ENCODE data around the gene TEX22.

The TEX22 gene

DNA sequence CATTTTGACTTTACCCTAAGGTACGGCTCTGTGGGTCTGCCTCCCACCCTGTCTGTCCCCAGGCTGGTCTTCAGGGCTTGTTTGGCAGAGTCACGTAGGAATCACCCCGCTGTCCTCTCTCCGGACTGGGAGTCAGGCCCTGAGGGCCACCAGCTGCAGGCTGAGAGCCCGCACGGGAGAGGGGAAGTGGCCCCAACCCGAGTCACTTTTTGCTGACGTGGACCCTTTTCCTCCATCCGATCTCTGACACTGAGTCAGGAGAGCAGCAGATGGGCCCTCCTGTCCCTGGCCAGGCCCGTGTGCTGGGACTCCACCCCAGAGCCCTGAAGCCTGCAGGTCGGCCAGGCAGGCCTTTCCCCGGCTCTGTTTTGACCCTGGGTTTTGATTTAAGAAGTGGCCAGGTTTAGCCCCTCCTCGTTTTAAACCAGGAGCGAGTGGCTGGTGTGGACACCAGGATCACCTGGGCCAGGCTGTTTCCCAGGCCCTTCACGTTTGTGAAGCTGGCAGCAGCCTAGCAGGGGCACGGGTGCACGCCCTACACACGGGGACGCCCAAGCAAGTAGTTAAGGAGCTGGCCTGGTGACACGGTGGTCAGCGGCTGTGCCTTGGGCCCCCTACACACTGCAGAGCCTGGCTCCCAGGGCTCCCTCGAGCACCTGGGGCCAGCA lies 12.5 kb upstream of the TEX22 start:
- no peak for DNase-seq

DNA sequence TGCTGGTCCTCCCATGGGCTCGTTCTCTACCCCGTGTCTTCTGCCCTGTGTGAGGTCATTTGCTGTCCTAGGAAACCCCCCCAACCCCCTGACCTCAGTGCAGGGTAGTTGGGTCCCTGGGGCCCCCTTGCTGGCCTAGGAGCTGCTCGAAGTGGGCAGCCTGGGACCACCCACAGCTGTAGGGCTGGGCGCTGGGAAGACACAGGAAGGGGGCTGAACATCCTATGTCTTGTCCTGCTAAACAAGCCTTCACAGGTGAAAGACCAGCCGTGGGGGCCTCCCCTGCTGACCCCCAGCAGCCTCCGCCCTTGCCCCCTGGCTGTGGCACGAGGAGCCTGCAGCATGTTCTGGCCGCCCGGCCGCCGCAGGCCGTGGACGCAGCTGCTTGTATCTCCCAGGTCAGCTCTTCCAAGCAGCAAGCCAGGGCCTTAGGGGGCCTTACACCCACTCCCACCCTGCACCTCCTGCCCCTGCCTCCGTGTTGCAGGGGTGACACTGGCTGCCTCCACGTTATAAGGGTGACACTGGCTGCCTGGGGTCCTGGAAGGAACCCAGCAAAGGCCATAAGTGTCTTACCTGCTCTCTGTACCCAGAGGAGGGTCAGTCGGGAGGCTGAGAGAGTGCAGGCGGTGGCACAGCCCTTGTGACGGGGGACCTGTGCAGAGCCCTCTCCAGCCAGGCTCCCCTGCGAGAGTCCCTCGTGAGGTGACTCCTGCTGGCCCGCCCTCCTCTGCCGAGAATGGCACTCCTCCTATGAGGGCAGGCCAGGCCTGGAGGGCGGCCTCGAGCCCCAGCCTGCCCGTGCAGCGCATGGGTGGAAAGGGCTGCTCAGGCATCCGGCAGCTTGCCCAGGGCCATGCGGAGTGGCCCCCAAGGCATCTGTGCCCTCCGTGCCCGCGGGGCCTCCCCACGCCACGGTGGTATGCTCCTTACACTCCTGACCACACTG lies 11.5 kb upstream of the TEX22 start:
- DNase-seq: no peak

DNA sequence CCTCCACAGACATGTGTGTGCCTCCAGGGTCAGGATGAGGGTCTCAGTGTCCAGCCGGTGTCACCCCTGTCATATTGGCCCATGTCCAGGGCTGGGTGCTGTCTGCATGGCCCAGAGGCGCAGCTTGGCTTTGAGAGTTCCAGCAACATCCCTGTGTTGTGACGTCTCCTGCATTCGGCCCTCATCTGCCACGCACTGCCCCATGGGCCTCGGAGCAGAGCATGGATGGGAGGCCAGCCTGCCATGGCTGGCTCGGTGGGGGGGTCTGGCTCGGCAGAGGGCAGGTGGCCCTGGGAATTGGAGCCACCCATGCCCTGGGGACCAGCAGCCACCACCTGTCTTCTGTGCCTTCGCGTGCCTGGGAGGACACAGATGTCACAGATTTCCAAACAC lies 10.8 kb upstream of the TEX22 start:
- no peak for DNase-seq

DNA sequence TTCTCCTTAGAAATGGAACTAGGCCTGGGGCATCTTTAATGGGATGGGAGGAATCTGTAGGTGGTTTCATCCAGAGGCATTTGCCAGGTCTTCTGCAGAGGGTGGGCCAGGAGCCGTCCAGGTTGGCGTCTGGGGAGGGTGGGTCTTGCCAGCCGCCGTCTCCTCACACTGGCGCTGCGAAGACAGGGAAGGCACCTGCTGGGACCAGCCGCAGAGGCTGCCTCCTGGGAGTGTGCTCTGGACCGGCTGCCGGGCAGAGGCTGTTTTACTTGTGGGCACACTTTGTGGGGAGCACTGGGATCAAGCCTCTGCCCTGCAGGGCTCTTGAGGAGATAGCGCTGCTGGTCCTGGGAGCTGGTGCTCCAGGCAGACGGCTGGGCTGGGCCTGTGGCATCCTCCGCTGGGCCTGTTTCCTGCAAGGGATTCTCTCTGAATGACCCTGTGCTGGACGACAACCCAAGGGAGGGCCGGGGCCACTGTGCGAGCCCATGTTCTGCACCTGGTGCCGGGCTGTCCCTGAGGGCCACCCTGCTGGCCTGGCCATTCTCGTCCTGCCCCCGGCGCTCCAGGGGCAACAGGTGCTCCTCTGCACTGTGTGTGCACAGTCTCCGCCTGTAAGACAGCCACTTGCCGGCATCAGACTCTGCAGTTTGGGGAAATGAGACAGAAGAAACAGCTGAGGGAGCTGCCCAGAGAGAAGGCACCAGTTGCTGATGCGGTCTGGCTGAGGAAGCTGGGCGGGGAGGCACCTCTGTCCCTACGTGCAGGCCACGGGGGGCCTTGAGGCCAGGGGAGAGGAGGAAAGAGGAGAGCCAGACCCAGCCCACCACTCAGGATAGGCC lies 10.0 kb upstream of the TEX22 start:
- DNase-seq: no peak

DNA sequence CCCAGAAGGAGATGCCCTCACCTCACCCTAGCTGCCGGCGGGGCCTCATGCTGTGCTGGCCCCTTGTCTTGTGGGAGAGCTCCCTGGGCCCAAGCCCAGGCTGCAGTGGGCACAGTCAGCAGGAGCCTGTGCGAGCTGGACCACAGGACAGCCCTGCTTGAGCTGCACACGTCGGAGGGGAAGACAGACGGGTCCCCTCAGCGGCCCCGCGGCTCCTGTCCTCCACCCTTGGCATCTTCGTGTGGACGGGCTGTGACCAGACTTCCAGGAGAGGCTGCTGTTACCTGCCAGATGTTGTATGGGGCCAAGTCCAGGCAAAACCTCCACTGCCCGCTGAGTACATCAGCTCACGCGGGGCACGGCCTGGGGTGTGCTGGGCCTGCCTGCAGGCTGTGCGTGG lies 9.4 kb upstream of the TEX22 start:
- no peak for DNase-seq

DNA sequence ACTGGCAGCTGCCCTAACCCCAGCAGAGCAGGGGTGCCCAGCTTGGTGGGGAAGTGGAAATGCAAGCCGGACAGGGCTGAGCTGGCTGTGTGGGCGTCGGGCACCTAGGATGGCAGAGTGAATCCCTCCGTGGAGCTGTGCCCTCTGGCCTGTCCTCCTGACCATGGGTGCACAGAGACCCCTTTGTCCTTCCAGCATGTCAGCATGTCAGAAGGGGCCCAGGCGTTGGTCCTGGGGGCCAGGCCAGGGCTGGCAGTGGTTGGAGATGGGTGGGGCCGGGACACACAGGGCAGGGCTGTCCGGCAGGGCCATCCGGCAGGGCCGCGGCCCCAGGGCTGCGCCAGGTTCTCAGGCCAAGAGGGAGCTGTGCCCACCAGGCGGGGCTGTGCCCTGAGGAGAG lies 8.8 kb upstream of the TEX22 start:
- no peak for DNase-seq

DNA sequence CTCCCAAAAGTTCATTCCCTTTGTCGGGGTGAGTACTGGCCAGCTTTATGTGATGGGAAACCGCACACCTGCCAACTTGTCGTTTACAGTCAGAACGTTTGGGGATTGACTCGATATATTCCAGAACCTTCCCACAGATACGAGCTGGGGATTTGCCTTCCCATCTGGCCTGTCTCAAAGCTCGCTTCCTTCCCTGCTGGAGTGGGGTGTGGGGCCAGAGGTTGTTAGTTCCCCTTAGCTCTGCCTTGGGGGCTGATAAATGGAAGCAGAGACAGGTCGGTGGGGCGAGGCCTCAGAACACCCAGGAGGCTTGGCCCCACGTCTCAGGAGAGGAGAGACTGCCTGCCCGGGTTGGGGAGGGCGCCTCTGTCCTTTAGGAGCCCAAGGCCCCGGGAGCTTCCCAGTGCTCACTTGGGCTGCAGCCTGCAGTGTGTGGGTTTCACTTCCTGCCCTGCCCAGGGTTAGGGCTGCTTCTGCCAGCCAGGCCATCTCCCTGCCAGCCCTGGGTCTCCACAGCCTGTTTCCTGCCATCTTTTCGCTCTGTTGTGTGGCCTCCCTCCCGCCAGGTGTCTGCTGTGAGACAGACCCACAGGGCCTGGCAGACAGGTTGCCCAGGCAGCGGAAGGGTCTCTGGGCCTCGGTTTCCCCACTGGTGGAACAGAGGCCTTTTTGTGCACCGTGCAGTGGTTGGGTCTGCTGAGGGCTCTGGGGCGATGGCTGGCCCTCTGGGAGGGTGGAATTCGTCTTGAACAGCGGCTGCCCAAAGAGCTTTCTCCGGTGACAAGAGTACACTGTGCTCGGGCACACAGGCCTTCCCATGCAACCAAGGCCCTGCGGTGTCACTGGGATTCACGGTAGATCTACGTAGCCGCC lies 8.1 kb upstream of the TEX22 start:
- DNase-seq: no peak

DNA sequence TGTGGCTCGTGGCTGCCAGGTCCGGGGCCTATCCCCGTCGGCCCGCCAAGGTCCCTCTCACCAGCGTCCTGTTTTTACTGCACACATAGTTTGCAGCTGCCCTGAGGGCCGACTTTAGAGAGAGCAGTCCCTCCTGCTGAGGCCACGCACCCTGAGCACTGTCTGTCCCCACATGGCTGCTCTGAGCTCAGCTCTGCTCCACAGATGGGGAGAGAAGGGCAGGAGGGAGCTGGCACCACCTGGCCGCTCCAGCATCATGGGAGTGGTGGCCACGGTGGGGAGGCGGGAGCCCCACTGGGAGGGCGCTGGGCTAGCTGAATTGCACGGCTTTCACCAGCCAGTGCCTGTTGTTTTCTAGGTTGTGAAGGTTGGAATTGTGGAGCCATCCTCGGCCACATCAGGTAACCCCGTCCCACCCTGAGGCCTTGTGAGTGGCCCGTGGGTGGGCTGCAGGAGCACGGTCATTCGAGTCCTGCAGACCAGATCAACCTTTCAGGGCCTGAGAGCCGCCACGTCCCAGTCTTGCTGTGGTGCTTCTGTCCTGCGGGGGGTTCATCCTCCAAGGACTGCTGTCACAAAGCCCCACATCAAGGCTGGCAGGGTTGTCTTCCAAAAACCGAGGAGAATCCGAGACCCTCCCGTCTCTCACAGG lies 7.4 kb upstream of the TEX22 start:
- DNase-seq: no peak

DNA sequence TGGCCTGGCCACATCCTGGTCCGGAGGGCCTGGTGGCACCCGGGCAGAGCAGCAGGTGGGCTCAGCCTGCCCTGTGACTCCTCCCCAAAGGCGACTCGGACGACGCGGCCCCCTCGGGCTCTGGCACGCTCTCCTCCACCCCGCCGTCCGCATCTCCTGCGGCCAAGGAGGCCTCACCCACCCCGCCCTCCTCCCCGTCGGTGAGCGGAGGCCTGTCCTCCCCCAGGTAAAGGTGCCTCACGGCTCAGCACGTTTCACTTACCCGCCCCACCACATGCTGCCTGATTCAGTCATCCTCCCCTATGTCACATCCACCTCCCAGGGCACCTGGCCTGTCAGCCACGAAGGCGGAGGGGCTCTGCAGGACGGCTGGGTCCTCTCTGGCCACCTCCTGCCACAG lies 6.8 kb upstream of the TEX22 start:
- no peak for DNase-seq

DNA sequence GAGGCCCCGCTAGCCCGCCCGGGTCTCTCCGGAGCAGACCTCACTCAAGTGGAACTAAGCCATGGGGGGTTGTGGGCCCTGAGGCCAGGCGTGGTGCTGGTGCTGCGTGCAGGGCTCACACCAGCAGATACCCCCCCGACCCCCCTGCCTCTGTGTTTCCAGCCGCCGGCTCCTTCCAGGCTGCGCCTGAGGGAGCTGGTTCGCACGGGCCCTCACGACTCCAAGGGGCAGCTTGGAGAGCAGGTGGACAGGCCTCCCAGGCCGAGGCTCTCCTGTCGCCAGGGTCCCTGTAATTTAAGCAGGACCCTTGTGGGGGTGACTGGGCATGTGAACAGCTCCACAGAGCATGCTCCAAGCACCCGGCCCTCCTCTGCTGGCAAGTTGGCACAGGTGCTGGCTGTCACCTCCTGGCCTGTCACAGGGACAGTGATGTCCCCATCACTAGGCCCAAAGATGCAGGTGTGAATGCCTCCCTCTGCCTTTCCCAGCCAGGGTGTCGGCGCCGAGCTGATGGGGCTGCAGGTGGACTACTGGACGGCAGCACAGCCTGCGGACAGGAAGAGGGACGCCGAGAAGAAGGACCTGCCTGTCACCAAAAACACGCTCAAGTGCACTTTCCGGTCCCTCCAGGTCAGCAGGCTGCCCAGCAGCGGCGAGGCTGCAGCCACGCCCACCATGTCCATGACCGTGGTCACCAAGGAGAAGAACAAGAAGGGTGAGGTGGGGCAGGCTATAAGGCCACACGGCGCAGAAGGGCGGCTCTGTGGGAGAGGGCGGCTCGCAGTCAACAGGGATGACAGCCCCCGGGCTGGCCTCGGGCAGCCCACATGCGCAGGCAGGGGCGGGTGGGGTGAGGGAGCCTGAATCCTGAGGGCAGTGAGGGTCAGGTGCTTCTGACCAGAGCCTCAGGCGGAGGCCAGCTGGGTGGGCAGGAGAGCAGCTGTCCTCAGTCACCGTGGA lies 5.9 kb upstream of the TEX22 start:
- DNase-seq: no peak

DNA sequence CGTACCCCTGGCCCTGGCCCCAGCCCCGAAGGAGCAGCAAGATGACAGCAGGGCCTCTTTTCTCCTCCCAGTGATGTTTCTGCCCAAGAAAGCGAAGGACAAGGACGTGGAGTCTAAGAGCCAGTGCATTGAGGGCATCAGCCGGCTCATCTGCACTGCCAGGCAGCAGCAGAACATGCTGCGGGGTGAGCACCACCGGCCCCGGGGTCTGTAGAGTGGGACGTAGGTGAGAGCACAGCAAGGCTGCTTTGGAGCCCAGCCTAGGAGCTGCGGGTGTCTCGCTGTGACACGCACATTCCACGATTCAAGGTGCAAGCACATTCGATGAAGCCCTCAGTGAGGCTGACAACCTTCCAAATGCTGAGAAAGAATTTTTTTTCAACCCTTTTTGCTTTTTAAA lies 5.2 kb upstream of the TEX22 start:
- no peak for DNase-seq

DNA sequence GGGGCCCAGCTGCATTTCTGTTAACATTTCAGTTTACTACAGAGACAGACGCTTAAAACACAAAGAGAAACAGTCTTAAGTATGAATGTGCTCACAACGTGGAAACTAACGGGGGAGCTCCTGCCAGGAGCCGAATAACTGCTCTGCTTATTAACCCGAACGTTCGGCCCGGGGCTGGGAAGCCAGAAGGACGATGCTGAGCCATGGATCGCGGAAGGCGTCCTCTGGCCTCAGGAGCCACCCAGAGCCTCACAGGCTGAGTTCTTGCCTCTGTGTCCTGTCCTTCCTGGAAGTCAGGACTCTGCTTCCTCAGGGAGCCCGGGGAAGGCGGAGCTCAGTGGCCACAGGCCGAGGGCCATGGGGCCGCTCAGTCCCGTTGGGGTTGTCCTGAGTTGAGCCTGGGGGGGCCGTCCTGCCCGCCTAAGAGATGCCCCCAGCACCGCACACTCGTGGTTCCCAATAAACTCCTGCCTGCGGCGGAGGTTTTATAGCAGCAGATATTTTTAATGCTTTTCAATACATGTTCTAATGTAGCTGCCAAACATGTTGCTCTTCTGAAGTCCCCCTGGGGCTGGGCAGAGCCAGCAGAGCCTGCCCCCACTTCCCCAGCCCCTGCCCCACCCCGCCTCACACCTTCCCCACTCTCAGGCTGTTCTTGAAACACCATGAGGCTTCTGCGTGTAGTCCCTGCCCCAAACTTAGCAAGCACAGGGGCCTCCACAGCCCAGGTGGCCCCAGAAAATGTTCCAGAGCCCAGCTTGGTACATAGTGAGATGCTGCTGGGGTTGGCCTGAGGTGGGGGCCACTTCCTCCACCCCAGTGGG lies 3.4 kb upstream of the TEX22 start:
- no peak for DNase-seq

DNA sequence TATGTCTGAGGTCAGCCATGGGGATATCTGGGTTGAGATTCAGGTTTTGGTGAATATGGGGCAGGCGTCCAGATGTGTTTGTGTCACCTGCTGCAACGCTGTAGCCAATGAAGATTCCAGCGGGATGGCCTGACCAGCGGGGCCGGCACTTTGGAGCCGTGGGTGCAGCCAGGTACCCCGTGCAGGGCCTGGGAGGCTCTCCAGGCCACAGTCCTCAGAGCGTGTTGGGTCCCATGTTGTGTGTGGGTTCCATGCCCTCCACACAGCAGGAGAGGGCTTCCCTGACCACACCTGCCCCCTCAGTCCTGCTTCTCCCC lies 2.8 kb upstream of the TEX22 start:
- no peak for DNase-seq

DNA sequence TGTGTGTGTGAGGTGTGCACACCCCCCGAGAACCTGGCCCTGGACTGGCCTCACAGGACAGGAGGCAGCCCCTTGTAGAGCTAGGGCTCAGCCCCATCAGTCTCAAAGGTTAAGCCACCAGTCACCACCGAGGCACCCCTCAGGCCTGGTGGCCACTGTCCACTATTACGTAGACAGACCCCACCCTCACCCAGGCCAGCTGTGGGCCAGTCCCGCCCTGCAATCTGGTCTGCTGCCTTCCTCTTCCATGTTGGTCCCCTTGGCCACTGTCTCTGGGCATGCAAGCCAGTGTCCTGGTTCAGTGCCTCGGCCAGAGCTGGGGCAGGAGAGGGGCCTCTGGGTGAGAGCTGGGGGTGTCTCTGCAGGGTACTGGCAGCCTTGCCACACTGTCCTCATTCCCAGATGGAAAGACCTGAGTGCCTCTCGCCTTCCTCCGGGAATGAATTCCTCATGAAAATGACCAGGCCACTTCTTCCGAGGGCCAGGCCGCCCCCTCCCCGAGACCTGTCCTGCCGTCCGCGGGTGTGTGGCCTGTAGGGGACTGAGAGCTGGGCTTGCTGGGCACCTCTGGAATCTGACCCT lies 897 bp upstream of the TEX22 start:
- no peak for DNase-seq

DNA sequence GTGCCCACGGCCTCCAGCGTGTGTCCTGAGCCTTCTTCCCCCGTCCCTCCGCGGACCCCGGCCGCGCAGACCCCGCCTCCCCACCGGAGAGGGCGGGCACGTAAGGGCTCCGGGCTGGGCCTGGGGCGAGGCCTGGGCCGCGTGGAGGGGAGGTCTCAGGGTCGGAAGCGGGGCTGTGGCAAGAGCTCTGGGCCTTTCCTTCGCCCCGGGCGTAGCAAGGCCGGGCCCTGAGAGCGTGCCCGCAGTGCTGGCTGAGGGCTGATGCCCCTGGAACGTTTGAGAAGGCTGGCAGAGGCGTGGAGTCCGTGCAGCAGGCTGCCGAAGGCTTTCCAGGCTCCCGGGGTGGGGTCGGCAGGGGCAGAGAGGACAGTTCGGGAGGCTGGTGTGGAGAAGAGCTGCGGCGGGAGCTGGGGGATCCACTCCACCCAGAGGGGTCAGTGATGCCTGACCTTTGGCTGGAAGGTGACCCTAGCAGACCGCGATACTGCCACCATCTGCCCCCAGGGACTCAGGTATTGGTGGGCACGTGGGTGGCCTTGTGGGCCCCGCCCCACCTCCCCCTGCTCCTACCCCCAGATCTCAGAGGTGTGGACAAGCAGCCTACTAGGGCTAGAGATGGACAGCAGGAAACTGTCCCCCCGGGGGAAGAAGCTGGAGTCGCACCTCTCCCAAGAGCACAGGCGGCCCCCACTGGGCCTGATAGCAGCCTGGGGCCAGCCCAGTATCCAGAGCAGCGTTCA lies 558 bp downstream of the TEX22 start:
- DNase-seq: peak; percentile 78

DNA sequence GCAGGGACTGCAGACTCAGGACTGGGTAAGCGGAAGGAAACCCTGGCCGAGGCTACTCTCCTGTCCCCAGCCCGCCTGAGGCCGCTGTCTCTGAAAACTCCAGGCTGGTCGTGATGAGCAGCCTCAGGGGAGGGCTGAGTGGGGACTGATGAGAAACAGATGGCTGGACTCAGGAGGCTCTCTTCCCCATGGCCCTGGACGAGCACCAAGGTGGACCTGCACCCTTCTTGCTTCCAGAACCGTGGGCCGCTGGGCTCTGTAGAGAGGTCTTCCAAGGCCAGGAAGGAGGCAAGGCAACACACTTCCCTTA lies 1.1 kb downstream of the TEX22 start:
- no peak for DNase-seq

DNA sequence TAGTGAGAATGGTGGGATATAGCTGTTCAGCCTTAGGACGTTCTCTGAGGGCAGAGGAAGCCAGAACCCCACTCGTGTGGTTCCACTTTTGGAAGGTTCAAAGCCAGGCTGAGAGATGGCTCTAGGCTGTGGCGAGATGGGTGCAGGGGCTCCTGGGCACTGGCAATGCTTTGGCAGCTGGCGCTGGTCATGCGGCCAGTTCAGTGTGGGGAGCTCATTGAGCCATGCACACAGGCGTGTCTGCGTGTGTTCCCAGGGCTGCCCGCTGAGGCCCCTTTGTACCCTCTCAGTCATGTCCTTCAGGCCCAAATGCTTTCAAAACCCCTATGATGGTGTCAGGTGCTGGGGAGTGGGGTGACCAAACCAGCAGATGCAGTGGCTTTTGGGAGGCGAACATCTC lies 1.7 kb downstream of the TEX22 start:
- DNase-seq: no peak

DNA sequence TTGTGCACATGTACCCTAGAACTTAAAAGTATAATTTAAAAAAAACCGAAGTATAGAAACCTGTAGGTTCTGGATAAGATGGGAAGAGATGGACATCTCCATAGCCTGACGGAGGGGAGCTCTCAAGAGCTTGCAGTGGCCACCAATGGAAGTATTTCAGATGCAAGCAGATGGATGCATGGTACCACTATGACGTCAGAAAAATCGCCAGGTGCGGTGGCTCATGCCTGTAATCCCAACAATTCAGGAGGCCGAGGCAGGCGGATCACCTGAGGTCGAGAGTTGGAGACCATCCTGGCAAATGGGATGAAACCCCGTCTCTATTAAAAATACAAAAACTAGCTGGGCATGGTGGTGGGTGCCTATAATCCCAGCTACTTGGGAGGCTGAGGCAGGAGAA lies 3.4 kb downstream of the TEX22 start:
- DNase-seq: no peak

DNA sequence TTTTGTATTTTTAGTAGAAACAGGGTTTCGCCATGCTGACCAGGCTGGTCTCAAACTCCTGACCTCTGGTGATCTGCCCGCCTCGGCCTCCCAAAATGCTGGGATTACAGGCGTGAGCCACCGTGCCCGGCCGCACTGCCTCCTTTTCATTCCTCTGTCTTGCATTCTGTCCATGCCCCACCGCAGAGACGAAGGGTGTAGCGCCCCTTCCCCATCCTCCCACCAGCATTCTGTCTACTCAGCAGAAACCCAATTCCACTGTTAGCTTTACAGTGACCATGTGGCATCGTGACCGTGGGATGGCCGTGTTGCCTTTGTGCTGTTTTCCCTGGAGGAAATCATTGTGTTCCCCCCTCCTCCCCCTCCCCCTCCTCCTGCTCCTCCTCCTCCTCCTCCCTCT lies 10.3 kb downstream of the TEX22 start:
- DNase-seq: no peak
